Panc1 (cell line): ENCODE measurements around the gene CUX1. TPM values are rescaled to one million over a fixed set of nuclear protein-coding genes. Genes with fewer than 3 reads are reported as not detected.

Experiments
- ATAC-seq: fragments of 200-7000 bp; cut with Tn5 transposase; 2 replicates; pipeline ENCODE4 v1.9.1; 2020; ENCODE audit warnings: mild to moderate bottlenecking, moderate library complexity
- BruUV-seq: library from RNA; stranded (reverse); fragments of 400-500 nt; replicated peaks from 2 replicates; lab custom pipeline; 2021; lab: Mats Ljungman, UMichigan
- CTCF ChIA-PET: fragments of 300-600 bp; sonication (Branson Sonifier 250); formaldehyde crosslinking; loops from one replicate; lab custom pipeline; 2022; ENCODE audit warnings: antibody characterized with exemption; lab: Charles Lee
- POLR2A ChIA-PET: fragments of 300-600 bp; sonication (Branson Sonifier 250); formaldehyde crosslinking; loops from one replicate; lab custom pipeline; 2022; ENCODE audit warnings: antibody characterized with exemption; lab: Charles Lee
- DNase-seq: peaks from one replicate; pipeline ENCODE4 v3.0.0-alpha.2; 2010; ENCODE audit warnings: low read depth, low spot score
- H3K27ac ChIP-seq: 2 replicates; pipeline ENCODE4 v1.5.1; 2011; ENCODE audit warnings: mild to moderate bottlenecking, low read length, inconsistent platforms
- H3K27me3 ChIP-seq: fragments of 200-500 bp; sonication (Bioruptor generic); 2 replicates; pipeline ENCODE4 v1.6.0; 2014; ENCODE audit warnings: low read length, inconsistent platforms; ENCODE audit not compliant: control insufficient read depth, insufficient read depth
- H3K36me3 ChIP-seq: fragments of 200-500 bp; sonication (Bioruptor generic); 2 replicates; pipeline ENCODE4 v1.5.1; 2014; ENCODE audit warnings: inconsistent platforms, mild to moderate bottlenecking, low read length, moderate library complexity; ENCODE audit not compliant: control insufficient read depth, insufficient read depth
- H3K4me1 ChIP-seq: 2 replicates; pipeline ENCODE4 v1.5.1; 2011; ENCODE audit warnings: inconsistent platforms, mild to moderate bottlenecking, low read length, moderate library complexity; ENCODE audit not compliant: control insufficient read depth, insufficient read depth
- H3K4me3 ChIP-seq, 2 experiments: 2 replicates each; pipeline ENCODE4 v1.5.1; 2011 to 2012; ENCODE audit warnings: low read depth in 2 of 2, low read length in 2 of 2, mild to moderate bottlenecking in 2 of 2, inconsistent platforms in 1 of 2, moderate library complexity in 1 of 2
- H3K9me3 ChIP-seq: fragments of 200-500 bp; sonication (Bioruptor generic); 2 replicates; pipeline ENCODE4 v1.5.1; 2014; ENCODE audit warnings: low read depth, mild to moderate bottlenecking, inconsistent platforms, low read length, moderate library complexity; ENCODE audit not compliant: control insufficient read depth, insufficient read depth
- POLR2AphosphoS5 ChIP-seq: IDR thresholded peaks from 2 replicates; pipeline ENCODE4 v1.6.1; 2012; ENCODE audit warnings: mild to moderate bottlenecking, low read depth, low read length, moderate library complexity
- SIN3A ChIP-seq: IDR thresholded peaks from 2 replicates; pipeline ENCODE4 v1.6.1; 2012; ENCODE audit warnings: low read depth, mild to moderate bottlenecking, low read length, moderate library complexity, borderline replicate concordance; ENCODE audit not compliant: insufficient read depth
- TCF7L2 ChIP-seq: IDR thresholded peaks from 2 replicates; pipeline ENCODE4 v1.6.1; 2011; ENCODE audit warnings: mild to moderate bottlenecking, low read depth, low read length, inconsistent platforms
- in situ Hi-C: cut with HindIII; loops from 2 replicates; pipeline ENCODE4 v1.10.0; 2016; ENCODE audit warnings: low sequenced_read_pairs, low pct_unique_long_range_greater_than_20kb
- intact Hi-C: fragments of 100-400 bp; cut with micrococcal nuclease; formaldehyde crosslinking; loops from one replicate; pipeline ENCODE4 v1.10.0; 2022; ENCODE audit not compliant: unreplicated experiment
- total RNA-seq: library from RNA; stranded (reverse); gene quantifications from one replicate; pipeline ENCODE4 v1.2.1, GENCODE V29; 2021; ENCODE audit not compliant: unreplicated experiment
- TF ChIP-seq, protein P1 (sequence below), 2 experiments: IDR thresholded peaks; 2 replicates each; pipeline ENCODE4 v1.6.1; 2011 to 2012; ENCODE audit warnings: low read depth in 2 of 2, control low read depth in 1 of 2, low read length in 1 of 2, mild to moderate bottlenecking in 1 of 2, moderate library complexity in 1 of 2; ENCODE audit not compliant: insufficient read depth in 1 of 2
- TF ChIP-seq, protein P2 (sequence below): fragments of 450-650 bp; IDR thresholded peaks from 2 replicates; pipeline ENCODE4 v1.5.1; 2017; ENCODE audit warnings: mild to moderate bottlenecking

CUX1 gene
- total RNA-seq, 1 experiment from 2014 or later, result 50.9 TPM

DNA sequence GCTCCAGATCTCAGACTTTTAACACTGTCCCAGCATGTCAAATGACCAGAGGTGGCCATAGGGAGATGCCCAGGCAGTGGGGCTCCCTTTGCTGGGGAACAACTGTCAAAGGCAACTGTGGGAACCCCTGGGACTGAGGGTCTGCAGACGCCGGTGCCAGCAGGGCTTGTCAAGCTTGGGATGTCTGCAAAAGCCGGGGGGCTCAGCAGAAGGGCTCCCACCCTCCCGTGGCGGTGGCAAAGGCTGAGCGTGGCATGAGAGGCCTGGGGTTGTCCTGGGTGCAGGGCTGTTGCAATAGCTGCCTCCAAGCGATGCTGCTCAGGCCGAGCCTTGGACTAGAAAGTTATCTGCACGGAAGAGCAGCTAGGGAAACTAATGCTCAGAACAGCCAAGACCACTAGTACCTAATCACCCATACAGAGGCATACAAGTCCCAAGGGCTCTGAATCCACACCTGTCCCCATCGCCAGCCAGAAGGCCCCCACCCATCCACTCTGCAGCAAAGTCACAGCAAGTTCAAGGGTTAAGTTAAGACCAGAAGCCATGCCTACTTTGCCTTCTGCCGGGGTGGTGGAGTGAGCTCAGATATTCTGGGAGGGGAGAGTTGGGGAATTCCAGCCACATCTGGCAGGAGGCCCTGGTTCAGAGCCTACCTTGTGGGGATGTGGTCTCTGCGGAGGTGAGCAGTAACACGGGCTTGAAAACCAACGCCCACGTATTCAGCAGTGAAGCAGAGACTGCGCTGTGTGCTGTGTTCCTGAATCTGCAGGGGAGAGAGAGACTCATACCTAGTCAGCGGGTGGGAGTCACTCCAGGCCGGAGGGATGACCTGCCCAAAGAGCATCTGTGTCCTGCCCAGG is 473.9 kb downstream of the CUX1 start:
- no peak overlapping the region for H3K27ac ChIP-seq
- no peaks in the 10 kb centered on the region for H3K27me3 ChIP-seq
- no peaks in the 10 kb centered on the region for H3K4me1 ChIP-seq
- BruUV-seq, result no TSS peak
- H3K4me3 ChIP-seq, result no peak overlapping the region
- POLR2A ChIA-PET, result no interaction called here
- H3K9me3 ChIP-seq, result no peaks in the 10 kb centered on the region
- intact Hi-C loops, result no loop called here
- TF ChIP-seq, protein P1, sequence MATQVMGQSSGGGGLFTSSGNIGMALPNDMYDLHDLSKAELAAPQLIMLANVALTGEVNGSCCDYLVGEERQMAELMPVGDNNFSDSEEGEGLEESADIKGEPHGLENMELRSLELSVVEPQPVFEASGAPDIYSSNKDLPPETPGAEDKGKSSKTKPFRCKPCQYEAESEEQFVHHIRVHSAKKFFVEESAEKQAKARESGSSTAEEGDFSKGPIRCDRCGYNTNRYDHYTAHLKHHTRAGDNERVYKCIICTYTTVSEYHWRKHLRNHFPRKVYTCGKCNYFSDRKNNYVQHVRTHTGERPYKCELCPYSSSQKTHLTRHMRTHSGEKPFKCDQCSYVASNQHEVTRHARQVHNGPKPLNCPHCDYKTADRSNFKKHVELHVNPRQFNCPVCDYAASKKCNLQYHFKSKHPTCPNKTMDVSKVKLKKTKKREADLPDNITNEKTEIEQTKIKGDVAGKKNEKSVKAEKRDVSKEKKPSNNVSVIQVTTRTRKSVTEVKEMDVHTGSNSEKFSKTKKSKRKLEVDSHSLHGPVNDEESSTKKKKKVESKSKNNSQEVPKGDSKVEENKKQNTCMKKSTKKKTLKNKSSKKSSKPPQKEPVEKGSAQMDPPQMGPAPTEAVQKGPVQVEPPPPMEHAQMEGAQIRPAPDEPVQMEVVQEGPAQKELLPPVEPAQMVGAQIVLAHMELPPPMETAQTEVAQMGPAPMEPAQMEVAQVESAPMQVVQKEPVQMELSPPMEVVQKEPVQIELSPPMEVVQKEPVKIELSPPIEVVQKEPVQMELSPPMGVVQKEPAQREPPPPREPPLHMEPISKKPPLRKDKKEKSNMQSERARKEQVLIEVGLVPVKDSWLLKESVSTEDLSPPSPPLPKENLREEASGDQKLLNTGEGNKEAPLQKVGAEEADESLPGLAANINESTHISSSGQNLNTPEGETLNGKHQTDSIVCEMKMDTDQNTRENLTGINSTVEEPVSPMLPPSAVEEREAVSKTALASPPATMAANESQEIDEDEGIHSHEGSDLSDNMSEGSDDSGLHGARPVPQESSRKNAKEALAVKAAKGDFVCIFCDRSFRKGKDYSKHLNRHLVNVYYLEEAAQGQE (IDR thresholded peaks at IDR 0.05; ENCODE audit: insufficient read depth in 1 of 2, low read depth in 2 of 2, low read length in 1 of 2), result no peak
- TF ChIP-seq POLR2AphosphoS5, result no peak
- ATAC-seq, result no peak
- in situ Hi-C loops, result no loop called here
- H3K36me3 ChIP-seq, result no peaks in the 10 kb centered on the region
- no peak for DNase-seq
- CTCF ChIA-PET, result no interaction called here

DNA sequence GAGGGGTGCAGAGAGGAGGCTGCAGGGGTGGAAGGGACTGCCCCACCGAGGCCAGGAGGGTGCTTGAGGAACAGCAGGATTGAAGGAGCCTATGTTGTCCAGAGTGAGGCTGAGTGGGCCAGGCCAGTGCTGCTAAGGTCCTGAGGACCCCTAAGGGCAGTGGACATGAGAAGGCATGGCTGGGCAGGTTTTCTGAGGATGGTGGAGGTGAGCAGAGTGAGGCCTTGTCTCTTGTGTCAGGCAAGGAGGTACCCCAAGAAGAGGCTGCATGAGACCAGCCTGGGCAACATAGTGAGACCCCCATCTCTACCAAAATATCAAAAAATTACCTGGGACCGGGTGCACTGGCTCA is 474.5 kb downstream of the CUX1 start:
- ATAC-seq (no peak), DNase-seq (no peak)
- Histone ChIP-seq H3K9me3 (no peaks in the 10 kb centered on the region), H3K36me3 (no peaks in the 10 kb centered on the region), H3K4me1 (no peaks in the 10 kb centered on the region), H3K27ac (no peak overlapping the region), H3K27me3 (no peaks in the 10 kb centered on the region), H3K4me3 (no peak overlapping the region)
- intact Hi-C loops (no loop called here), in situ Hi-C loops (no loop called here)
- no TSS peak for BruUV-seq
- ChIA-PET POLR2A (no interaction called here), CTCF (no interaction called here)
- TF ChIP-seq POLR2AphosphoS5 (no peak), SIN3A (no peak), TCF7L2 (no peak)
- TF ChIP-seq, protein P2, sequence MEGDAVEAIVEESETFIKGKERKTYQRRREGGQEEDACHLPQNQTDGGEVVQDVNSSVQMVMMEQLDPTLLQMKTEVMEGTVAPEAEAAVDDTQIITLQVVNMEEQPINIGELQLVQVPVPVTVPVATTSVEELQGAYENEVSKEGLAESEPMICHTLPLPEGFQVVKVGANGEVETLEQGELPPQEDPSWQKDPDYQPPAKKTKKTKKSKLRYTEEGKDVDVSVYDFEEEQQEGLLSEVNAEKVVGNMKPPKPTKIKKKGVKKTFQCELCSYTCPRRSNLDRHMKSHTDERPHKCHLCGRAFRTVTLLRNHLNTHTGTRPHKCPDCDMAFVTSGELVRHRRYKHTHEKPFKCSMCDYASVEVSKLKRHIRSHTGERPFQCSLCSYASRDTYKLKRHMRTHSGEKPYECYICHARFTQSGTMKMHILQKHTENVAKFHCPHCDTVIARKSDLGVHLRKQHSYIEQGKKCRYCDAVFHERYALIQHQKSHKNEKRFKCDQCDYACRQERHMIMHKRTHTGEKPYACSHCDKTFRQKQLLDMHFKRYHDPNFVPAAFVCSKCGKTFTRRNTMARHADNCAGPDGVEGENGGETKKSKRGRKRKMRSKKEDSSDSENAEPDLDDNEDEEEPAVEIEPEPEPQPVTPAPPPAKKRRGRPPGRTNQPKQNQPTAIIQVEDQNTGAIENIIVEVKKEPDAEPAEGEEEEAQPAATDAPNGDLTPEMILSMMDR, result no peak
- TF ChIP-seq, protein P1 (IDR thresholded peaks at IDR 0.05; ENCODE audit: insufficient read depth in 1 of 2, low read depth in 2 of 2, low read length in 1 of 2), result no peak
